Transverse colon (tissue), 4 donors: Measurements from ENCODE around the gene MTR. TPM values are rescaled to one million over a fixed set of nuclear protein-coding genes. Genes with fewer than 3 reads are reported as not detected.

Experiments used
- DNase-seq: peaks from one replicate; pipeline ENCODE4 v3.0.0-alpha.2; 2019
- H3K27ac ChIP-seq, 4 donors: fragments of 200-600 bp; sonication (generic); 2 replicates each; pipeline ENCODE4 v1.5.1; 2016 to 2018; ENCODE audit warnings: inconsistent platforms in 4 of 4
- H3K27me3 ChIP-seq: fragments of 200-600 bp; sonication (generic); 2 replicates; pipeline ENCODE4 v1.5.1; 2017; ENCODE audit warnings: inconsistent platforms
- H3K36me3 ChIP-seq, 4 donors: fragments of 200-600 bp; sonication (generic); 2 replicates each; pipeline ENCODE4 v1.5.1; 2017 to 2019; ENCODE audit warnings: inconsistent platforms in 4 of 4
- H3K4me1 ChIP-seq, 4 donors: fragments of 200-600 bp; sonication (generic); 2 replicates each; pipeline ENCODE4 v1.5.1; 2017 to 2020; ENCODE audit warnings: inconsistent platforms in 4 of 4
- H3K4me3 ChIP-seq, 4 donors: fragments of 200-600 bp; sonication (generic); 1 replicate in 1 of 4; 2 replicates in 3 of 4; pipeline versions ENCODE4 v1.5.1 to v1.6.1; 2017 to 2019; ENCODE audit warnings: inconsistent platforms in 4 of 4
- H3K9me3 ChIP-seq, 2 donors: fragments of 200-600 bp; sonication (generic); 2 replicates each; pipeline ENCODE4 v1.5.1; 2017 to 2019; ENCODE audit warnings: inconsistent platforms in 2 of 2
- CTCF ChIP-seq, 5 experiments: fragments of 200-600 bp in 3 of 5; fragments of 450-650 bp in 2 of 5; sonication (generic) in 3 of 5; IDR thresholded peaks; 1 replicate in 2 of 5; 2 replicates in 3 of 5; pipeline ENCODE4 v1.5.1; 2016 to 2017; ENCODE audit warnings: antibody characterized with exemption in 5 of 5, inconsistent platforms in 3 of 5, mild to moderate bottlenecking in 2 of 5, moderate library complexity in 1 of 5
- EP300 ChIP-seq: sonication (generic); formaldehyde crosslinking; IDR thresholded peaks from one replicate; pipeline ENCODE4 v1.6.1; 2017; ENCODE audit warnings: antibody characterized with exemption, low read depth
- POLR2A ChIP-seq: fragments of 450-650 bp; IDR thresholded peaks from one replicate; pipeline ENCODE4 v1.6.1; 2016; ENCODE audit warnings: antibody characterized with exemption, mild to moderate bottlenecking, moderate library complexity
- POLR2AphosphoS5 ChIP-seq, 3 donors: sonication (generic); formaldehyde crosslinking; IDR thresholded peaks; one replicate each; pipeline ENCODE4 v1.6.1; 2016; ENCODE audit warnings: antibody characterized with exemption in 3 of 3
- WGBS, 2 donors: methylation state at CpG; one replicate each; pipeline ENCODE4 v1.1.5; 2018; ENCODE audit warnings: low coverage in 1 of 2; 5-methylcytosine and 5-hydroxymethylcytosine counted together
- in situ Hi-C, 4 donors: fragments of 200-750 bp; cut with MboI; loops; one replicate each; pipeline versions ENCODE4 v1.15.0 to v1.15.1; 2017; ENCODE audit warnings: low sequenced_read_pairs in 3 of 4, low pct_ligation_motif_present in 1 of 4, low pct_unique_long_range_greater_than_20kb in 1 of 4
- intact Hi-C: fragments of 100-400 bp; cut with DNase I; formaldehyde crosslinking; loops from one replicate; pipeline ENCODE4 v1.15.1; 2023; ENCODE audit warnings: low total_unique reads
- total RNA-seq, 4 donors: library from RNA; depleted of rRNA; stranded (reverse); fragments of >200 nt; gene quantifications; one replicate each; pipeline ENCODE4 v1.1.0, GENCODE V29; 2016

Gene MTR
- total RNA-seq, 4 donors from 2014 or later: 10.1 to 18.4 (median 12.6) TPM

- no peak for DNase-seq
- H3K36me3 ChIP-seq: no peaks in the 10 kb centered on the region
Observed at GRCh38 chr1:236886199-236886598, 91.1 kb downstream of the MTR start.

GRCh38 chr1:236887081-236887480 is 92.0 kb downstream of the MTR start:
- Histone ChIP-seq H3K4me3 (no peak overlapping the region), H3K27ac (no peak overlapping the region), H3K9me3 (no peaks in the 10 kb centered on the region), H3K4me1 (peaks cover 0 to 4% (median 0%) of the 10 kb centered on the region in 4 donors), H3K36me3 (no peaks in the 10 kb centered on the region), H3K27me3 (no peaks in the 10 kb centered on the region)
- TF ChIP-seq EP300: no peak
- TF ChIP-seq CTCF (IDR thresholded peaks at IDR 0.05): no peak
- no peak for TF ChIP-seq POLR2A
- TF ChIP-seq POLR2AphosphoS5 (IDR thresholded peaks at IDR 0.05): no peak
- DNase-seq: no peak
- 88 to 89% methylated on average over 8 of the region's 8 CpGs for WGBS, 2 donors
- intact Hi-C loops (no loop called here), in situ Hi-C loops (no loop called here)

More at GRCh38 chr1:236886199-236886598, 91.1 kb downstream of the MTR start:
- 57 to 67% methylated on average over 1 of the region's 1 CpG for WGBS, 2 donors
- H3K27me3 ChIP-seq: no peaks in the 10 kb centered on the region
- H3K27ac ChIP-seq: no peak overlapping the region
- TF ChIP-seq POLR2A (no peak), POLR2AphosphoS5 (IDR thresholded peaks at IDR 0.05) (no peak), EP300 (no peak)
- H3K4me3 ChIP-seq: no peak overlapping the region
- in situ Hi-C loops (no loop called here), intact Hi-C loops (no loop called here)
- H3K9me3 ChIP-seq: no peaks in the 10 kb centered on the region
- H3K4me1 ChIP-seq: peaks cover 0 to 4% (median 0%) of the 10 kb centered on the region in 4 donors

- no peaks in the 10 kb centered on the region for H3K36me3 ChIP-seq
Observed at GRCh38 chr1:236888126-236888525, 93.0 kb downstream of the MTR start.

GRCh38 chr1:236888903-236889302 is 93.8 kb downstream of the MTR start:
- no peak for DNase-seq
- no peaks in the 10 kb centered on the region for H3K27me3 ChIP-seq
- peaks cover 0 to 4% (median 2%) of the 10 kb centered on the region in 4 donors for H3K4me1 ChIP-seq
- H3K4me3 ChIP-seq: no peak overlapping the region
- no peak for TF ChIP-seq POLR2AphosphoS5 (IDR thresholded peaks at IDR 0.05)
- no peak for TF ChIP-seq POLR2A
- TF ChIP-seq EP300: no peak
- no peak for TF ChIP-seq CTCF (IDR thresholded peaks at IDR 0.05)
- no peaks in the 10 kb centered on the region for H3K36me3 ChIP-seq
- in situ Hi-C loops: no loop called here
- WGBS, 2 donors: 72 to 78% methylated on average over 3 to 8 of the region's 8 CpGs
- intact Hi-C loops: no loop called here
- no peaks in the 10 kb centered on the region for H3K9me3 ChIP-seq
- peak overlapping the region in 2 of 4 donors; percentile 60 to 75 for H3K27ac ChIP-seq

More at GRCh38 chr1:236888126-236888525, 93.0 kb downstream of the MTR start:
- Histone ChIP-seq H3K27ac (no peak overlapping the region), H3K9me3 (no peaks in the 10 kb centered on the region), H3K27me3 (no peaks in the 10 kb centered on the region), H3K4me1 (peaks cover 0 to 4% (median 0%) of the 10 kb centered on the region in 4 donors), H3K4me3 (no peak overlapping the region)
- TF ChIP-seq POLR2AphosphoS5 (IDR thresholded peaks at IDR 0.05) (no peak), CTCF (IDR thresholded peaks at IDR 0.05) (no peak), POLR2A (no peak), EP300 (no peak)
- WGBS, 2 donors: 84 to 93% methylated on average over 3 to 4 of the region's 4 CpGs
- DNase-seq: no peak
- in situ Hi-C loops: no loop called here
- intact Hi-C loops: no loop called here
